ENCODE measurements around the gene P3H2. TPM values are rescaled to one million over a fixed set of nuclear protein-coding genes. Genes with fewer than 3 reads are reported as not detected.
A peak's percentile ranks its signal among the peaks of the same experiment; 100 is the strongest.

P3H2 gene
- total and polyA plus RNA-seq, 2 of the 4 experiments (the other 2 are of a cell fraction): 54.7 to 64.3 TPM

DNA sequence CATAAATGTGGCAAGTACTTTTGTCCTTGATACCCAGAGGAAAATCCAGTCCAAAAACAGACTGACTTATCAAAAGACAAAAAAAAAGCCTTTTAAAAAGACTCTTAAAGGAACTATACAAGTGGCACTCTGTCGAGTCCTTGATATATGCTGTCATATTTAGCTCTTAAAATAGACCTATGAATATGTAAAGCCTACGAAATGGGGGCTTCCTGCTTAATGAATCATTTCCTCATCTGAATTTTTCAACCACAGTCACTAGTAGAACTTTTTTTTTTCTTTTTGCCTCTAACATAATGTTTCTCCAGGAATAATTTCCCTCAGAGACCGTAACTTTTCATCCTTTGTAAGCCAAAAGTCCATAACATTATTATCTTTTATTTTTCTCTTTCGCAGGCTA lies 95.8 kb downstream of the P3H2 start:
- TF ChIP-seq NFE2L2 (IDR thresholded peaks at IDR 0.05; ENCODE audit: low read depth, low read length) (no peak), CHD1 (IDR thresholded peaks at IDR 0.05; ENCODE audit: low read depth, low read length) (no peak), SMC3 (IDR thresholded peaks at IDR 0.05; ENCODE audit: low read depth, low read length) (no peak), MAFK (IDR thresholded peaks at IDR 0.05; ENCODE audit: low read depth, low read length) (no peak), CEBPB (IDR thresholded peaks at IDR 0.05; ENCODE audit: low read depth, low read length) (no peak), MXI1 (IDR thresholded peaks at IDR 0.05; ENCODE audit: borderline replicate concordance, low read depth, low read length) (no peak), RFX5 (IDR thresholded peaks at IDR 0.05; ENCODE audit: low read depth, low read length) (no peak), MAZ (IDR thresholded peaks at IDR 0.05; ENCODE audit: borderline replicate concordance, low read depth, low read length) (no peak), RAD21 (IDR thresholded peaks at IDR 0.05; ENCODE audit: low read length) (no peak), USF2 (IDR thresholded peaks at IDR 0.05; ENCODE audit: low read depth, low read length) (no peak), POLR2A (IDR thresholded peaks at IDR 0.05; ENCODE audit: low read depth, low read length) (no peak), ELK1 (IDR thresholded peaks at IDR 0.05; ENCODE audit: borderline replicate concordance, low read depth, low read length) (no peak), RCOR1 (IDR thresholded peaks at IDR 0.05; ENCODE audit: insufficient replicate concordance, low read length) (no peak), FOS (IDR thresholded peaks at IDR 0.05; ENCODE audit: low read depth, low read length) (no peak), BHLHE40 (IDR thresholded peaks at IDR 0.05; ENCODE audit: low read depth, low read length) (no peak)
- TF ChIP-seq, protein P1, sequence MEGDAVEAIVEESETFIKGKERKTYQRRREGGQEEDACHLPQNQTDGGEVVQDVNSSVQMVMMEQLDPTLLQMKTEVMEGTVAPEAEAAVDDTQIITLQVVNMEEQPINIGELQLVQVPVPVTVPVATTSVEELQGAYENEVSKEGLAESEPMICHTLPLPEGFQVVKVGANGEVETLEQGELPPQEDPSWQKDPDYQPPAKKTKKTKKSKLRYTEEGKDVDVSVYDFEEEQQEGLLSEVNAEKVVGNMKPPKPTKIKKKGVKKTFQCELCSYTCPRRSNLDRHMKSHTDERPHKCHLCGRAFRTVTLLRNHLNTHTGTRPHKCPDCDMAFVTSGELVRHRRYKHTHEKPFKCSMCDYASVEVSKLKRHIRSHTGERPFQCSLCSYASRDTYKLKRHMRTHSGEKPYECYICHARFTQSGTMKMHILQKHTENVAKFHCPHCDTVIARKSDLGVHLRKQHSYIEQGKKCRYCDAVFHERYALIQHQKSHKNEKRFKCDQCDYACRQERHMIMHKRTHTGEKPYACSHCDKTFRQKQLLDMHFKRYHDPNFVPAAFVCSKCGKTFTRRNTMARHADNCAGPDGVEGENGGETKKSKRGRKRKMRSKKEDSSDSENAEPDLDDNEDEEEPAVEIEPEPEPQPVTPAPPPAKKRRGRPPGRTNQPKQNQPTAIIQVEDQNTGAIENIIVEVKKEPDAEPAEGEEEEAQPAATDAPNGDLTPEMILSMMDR (conservative IDR thresholded peaks at IDR 0.05; ENCODE audit: low read depth, low read length): no peak
- Histone ChIP-seq H3K27ac (ENCODE audit: insufficient read depth, low read length) (no peak overlapping the region), H4K8ac (ENCODE audit: low read depth in 2 of 2, low read length in 2 of 2) (peak overlapping the region; percentile 47 to 74; a peak in 2 of 4 replicates), H3K79me1 (ENCODE audit: low read depth in 1 of 2, low read length in 2 of 2) (peaks cover 12 to 48% of the 10 kb centered on the region in 2 experiments; a peak in 3 of 4 replicates), H3K36me3 (ENCODE audit: control insufficient read depth, insufficient read depth, low read length) (no peaks in the 10 kb centered on the region), H3K9me1 (ENCODE audit: insufficient read depth, low read length) (0 out of 2 replicates have a peak, but pooled peaks cover 6% of the 10 kb centered on the region), H3K14ac (replicated peaks; ENCODE audit: low read depth, low read length) (peak overlapping the region; percentile 86), H2BK15ac (ENCODE audit: low read depth, low read length) (peak overlapping the region; percentile 76; the same call in 1 of the 3 replicates), H4K5ac (ENCODE audit: low read depth, low read length) (peak overlapping the region; percentile 49; the same call in 1 of the 2 replicates), H2AK5ac (ENCODE audit: low read depth, low read length) (no peak overlapping the region; the same call in 1 of the 2 replicates), H3K18ac (ENCODE audit: low read depth, low read length) (peak overlapping the region; percentile 50; the same call in 1 of the 2 replicates), H3K4me3 (ENCODE audit: insufficient read depth, low read depth, low read length) (no peak overlapping the region), H3K23ac (ENCODE audit: low read depth, low read length) (peak overlapping the region; percentile 93; the same call in 1 of the 2 replicates), H3K27me3 (ENCODE audit: control insufficient read depth, insufficient read depth, low read length) (no peaks in the 10 kb centered on the region), H4K20me1 (ENCODE audit: insufficient read depth, low read length) (no peaks in the 10 kb centered on the region), H4K91ac (ENCODE audit: insufficient read depth, low read depth, low read length) (peak overlapping the region; percentile 39; the same call in 1 of the 2 replicates), H3K56ac (ENCODE audit: extremely low read depth, insufficient read depth, low read length) (peak overlapping the region; percentile 65), H2AK9ac (replicated peaks; ENCODE audit: low read depth, low read length, poor library complexity) (no peak overlapping the region), H2BK20ac (ENCODE audit: low read depth, low read length) (peak overlapping the region; percentile 80; the same call in 1 of the 2 replicates), H3K4me1 (ENCODE audit: control insufficient read depth, insufficient read depth, low read length) (peaks cover 7% of the 10 kb centered on the region; the same call in 1 of the 2 replicates), H3K4ac (ENCODE audit: low read depth, low read length) (peak overlapping the region; percentile 83; the same call in 1 of the 2 replicates), H2AFZ (replicated peaks; ENCODE audit: low read length, poor library complexity) (no peak overlapping the region), H2BK120ac (ENCODE audit: low read depth, low read length) (peak overlapping the region; percentile 85; the same call in 1 of the 2 replicates), H3K9me3 (ENCODE audit: control insufficient read depth, insufficient read depth, low read length) (no peaks in the 10 kb centered on the region), H2BK5ac (ENCODE audit: low read depth, low read length, poor library complexity, severe bottlenecking) (peak overlapping the region; percentile 67), H3K4me2 (ENCODE audit: low read depth, low read length) (peak overlapping the region; percentile 55; the same call in 1 of the 2 replicates), H3K9ac (ENCODE audit: low read depth, low read length) (no peak overlapping the region)
- BruUV-seq (replicated peaks): no TSS peak
- DNase-seq (peak; percentile 77), ATAC-seq (ENCODE audit: low read depth) (no peak)
- CTCF ChIA-PET: interaction anchor here (0.6 kb wide), 1 partner anchor 61 kb away, joined by 3 read pairs; no protein-coding TSS in a partner anchor
- POLR2A ChIA-PET (ENCODE audit: unreplicated experiment): no interaction called here
- intact Hi-C loops (cut with micrococcal nuclease): no loop called here
- WGBS, 2 experiments (ENCODE audit: extremely low coverage in 2 of 2, insufficient read length in 1 of 2): 100% methylated on average over 1 of the region's 4 CpGs; no CpG with 5 or more reads in 1 of the 2 experiments
- dilution Hi-C loops (cut with HindIII; ENCODE audit: low sequenced_read_pairs, unreplicated experiment): no loop called here
- in situ Hi-C loops (cut with MboI; ENCODE audit: low sequenced_read_pairs): no loop called here

Measured in IMR-90 (cell line).